HepG2 (cell line): ENCODE measurements around the gene HDDC3. TPM values are rescaled to one million over a fixed set of nuclear protein-coding genes. Genes with fewer than 3 reads are reported as not detected.
A peak's percentile ranks its signal among the peaks of the same experiment; 100 is the strongest.

Experiments
- ARID3A ChIP-seq: IDR thresholded peaks from 2 replicates; pipeline ENCODE4 v1.6.1; 2012; ENCODE audit warnings: low read depth, low read length, improper control_type of control experiment
- MEIS2 ChIP-seq: sonication (generic); formaldehyde crosslinking; IDR thresholded peaks from 2 replicates; pipeline ENCODE4 v1.9.0; 2021; ENCODE audit warnings: mild to moderate bottlenecking, missing genetic modification reagents
- NFE2 ChIP-seq: sonication (generic); formaldehyde crosslinking; IDR thresholded peaks from 2 replicates; pipeline ENCODE4 v1.4.0; 2020; ENCODE audit warnings: missing genetic modification reagents
- SKI ChIP-seq: fragments of 450-650 bp; IDR thresholded peaks from one replicate; pipeline ENCODE4 v1.6.1; 2018; ENCODE audit warnings: mild to moderate bottlenecking; ENCODE audit not compliant: partially characterized antibody
- THAP9 ChIP-seq: sonication (generic); formaldehyde crosslinking; IDR thresholded peaks from 2 replicates; pipeline ENCODE4; 2020; ENCODE audit warnings: missing genetic modification reagents, mild to moderate bottlenecking, borderline replicate concordance
- ZNF564 ChIP-seq: sonication (generic); formaldehyde crosslinking; IDR thresholded peaks from 2 replicates; pipeline ENCODE4 v1.8.1; 2023; ENCODE audit warnings: mild to moderate bottlenecking, missing genetic modification reagents
- polyA plus RNA-seq, 8 experiments: library from polyadenylated mRNA; depleted of rRNA in 3 of 8; stranded (reverse) in 7 of 8; unstranded in 1 of 8; fragments of >200 nt; fragmentation: Illumina TruSeq in 4 of 8; extraction: Trizol in 4 of 8; gene quantifications; 2 replicates each; pipeline versions ENCODE4 v1.2.1 to v1.2.3, GENCODE V29; 2011 to 2016; ENCODE audit warnings: low read depth in 4 of 8, missing spikeins in 1 of 8, mixed read lengths in 1 of 8; ENCODE audit not compliant: insufficient read depth in 1 of 8
- total RNA-seq, 5 experiments: library from RNA; depleted of rRNA; stranded (reverse); fragments of >200 nt; fragmentation: Illumina TruSeq; extraction: Trizol; gene quantifications; 2 replicates each; pipeline ENCODE4 v1.2.3, GENCODE V29; 2016; ENCODE audit warnings: low read depth in 1 of 5
- TF ChIP-seq, protein P1 (sequence below), 2 experiments: fragments of 450-650 bp in 1 of 2; sonication (generic) in 1 of 2; formaldehyde crosslinking in 1 of 2; IDR thresholded peaks; 2 replicates each; pipeline versions ENCODE4 v1.6.1 to v1.8.0; 2016 to 2022; ENCODE audit warnings: antibody characterized with exemption in 1 of 2, mild to moderate bottlenecking in 1 of 2, missing genetic modification reagents in 1 of 2
- TF ChIP-seq, protein P2 (sequence below): sonication (generic); formaldehyde crosslinking; IDR thresholded peaks from 2 replicates; pipeline ENCODE4 v1.8.0; 2022; ENCODE audit warnings: mild to moderate bottlenecking, missing genetic modification reagents, borderline replicate concordance
- TF ChIP-seq, protein P3 (sequence below): sonication (generic); formaldehyde crosslinking; IDR thresholded peaks from 2 replicates; pipeline ENCODE4 v1.8.0; 2022; ENCODE audit warnings: missing genetic modification reagents, mild to moderate bottlenecking, borderline replicate concordance

The HDDC3 gene
- total and polyA plus RNA-seq, 2 of the 13 experiments (the other 11 are each of a cell fraction or from before 2014, with no cell fraction given) = 18.7 to 28.3 TPM

GRCh38 chr15:90931828-90932659, at the start of gene HDDC3 (continued):
- TF ChIP-seq, protein P1, sequence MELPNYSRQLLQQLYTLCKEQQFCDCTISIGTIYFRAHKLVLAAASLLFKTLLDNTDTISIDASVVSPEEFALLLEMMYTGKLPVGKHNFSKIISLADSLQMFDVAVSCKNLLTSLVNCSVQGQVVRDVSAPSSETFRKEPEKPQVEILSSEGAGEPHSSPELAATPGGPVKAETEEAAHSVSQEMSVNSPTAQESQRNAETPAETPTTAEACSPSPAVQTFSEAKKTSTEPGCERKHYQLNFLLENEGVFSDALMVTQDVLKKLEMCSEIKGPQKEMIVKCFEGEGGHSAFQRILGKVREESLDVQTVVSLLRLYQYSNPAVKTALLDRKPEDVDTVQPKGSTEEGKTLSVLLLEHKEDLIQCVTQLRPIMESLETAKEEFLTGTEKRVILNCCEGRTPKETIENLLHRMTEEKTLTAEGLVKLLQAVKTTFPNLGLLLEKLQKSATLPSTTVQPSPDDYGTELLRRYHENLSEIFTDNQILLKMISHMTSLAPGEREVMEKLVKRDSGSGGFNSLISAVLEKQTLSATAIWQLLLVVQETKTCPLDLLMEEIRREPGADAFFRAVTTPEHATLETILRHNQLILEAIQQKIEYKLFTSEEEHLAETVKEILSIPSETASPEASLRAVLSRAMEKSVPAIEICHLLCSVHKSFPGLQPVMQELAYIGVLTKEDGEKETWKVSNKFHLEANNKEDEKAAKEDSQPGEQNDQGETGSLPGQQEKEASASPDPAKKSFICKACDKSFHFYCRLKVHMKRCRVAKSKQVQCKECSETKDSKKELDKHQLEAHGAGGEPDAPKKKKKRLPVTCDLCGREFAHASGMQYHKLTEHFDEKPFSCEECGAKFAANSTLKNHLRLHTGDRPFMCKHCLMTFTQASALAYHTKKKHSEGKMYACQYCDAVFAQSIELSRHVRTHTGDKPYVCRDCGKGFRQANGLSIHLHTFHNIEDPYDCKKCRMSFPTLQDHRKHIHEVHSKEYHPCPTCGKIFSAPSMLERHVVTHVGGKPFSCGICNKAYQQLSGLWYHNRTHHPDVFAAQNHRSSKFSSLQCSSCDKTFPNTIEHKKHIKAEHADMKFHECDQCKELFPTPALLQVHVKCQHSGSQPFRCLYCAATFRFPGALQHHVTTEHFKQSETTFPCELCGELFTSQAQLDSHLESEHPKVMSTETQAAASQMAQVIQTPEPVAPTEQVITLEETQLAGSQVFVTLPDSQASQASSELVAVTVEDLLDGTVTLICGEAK (IDR thresholded peaks at IDR 0.05) = no peak
- TF ChIP-seq, protein P1 (CRISPR knock-in tag; IDR thresholded peaks at IDR 0.05) = peak; percentile 80; the same call in 1 of the 2 replicates
- TF ChIP-seq, protein P2, sequence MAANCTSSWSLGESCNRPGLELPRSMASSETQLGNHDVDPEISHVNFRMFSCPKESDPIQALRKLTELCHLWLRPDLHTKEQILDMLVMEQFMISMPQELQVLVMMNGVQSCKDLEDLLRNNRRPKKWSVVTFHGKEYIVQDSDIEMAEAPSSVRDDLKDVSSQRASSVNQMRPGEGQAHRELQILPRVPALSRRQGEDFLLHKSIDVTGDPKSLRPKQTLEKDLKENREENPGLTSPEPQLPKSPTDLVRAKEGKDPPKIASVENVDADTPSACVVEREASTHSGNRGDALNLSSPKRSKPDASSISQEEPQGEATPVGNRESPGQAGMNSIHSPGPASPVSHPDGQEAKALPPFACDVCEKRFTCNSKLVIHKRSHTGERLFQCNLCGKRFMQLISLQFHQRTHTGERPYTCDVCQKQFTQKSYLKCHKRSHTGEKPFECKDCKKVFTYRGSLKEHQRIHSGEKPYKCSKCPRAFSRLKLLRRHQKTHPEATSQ = no peak
- peak; percentile 73; the same call in 1 of the 2 replicates for TF ChIP-seq THAP9 (CRISPR knock-in tag)
- peak; percentile 49; the same call in 1 of the 2 replicates for TF ChIP-seq MEIS2
- TF ChIP-seq ZNF564 (CRISPR knock-in tag) = no peak
- TF ChIP-seq, protein P3, sequence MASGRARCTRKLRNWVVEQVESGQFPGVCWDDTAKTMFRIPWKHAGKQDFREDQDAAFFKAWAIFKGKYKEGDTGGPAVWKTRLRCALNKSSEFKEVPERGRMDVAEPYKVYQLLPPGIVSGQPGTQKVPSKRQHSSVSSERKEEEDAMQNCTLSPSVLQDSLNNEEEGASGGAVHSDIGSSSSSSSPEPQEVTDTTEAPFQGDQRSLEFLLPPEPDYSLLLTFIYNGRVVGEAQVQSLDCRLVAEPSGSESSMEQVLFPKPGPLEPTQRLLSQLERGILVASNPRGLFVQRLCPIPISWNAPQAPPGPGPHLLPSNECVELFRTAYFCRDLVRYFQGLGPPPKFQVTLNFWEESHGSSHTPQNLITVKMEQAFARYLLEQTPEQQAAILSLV (CRISPR knock-in tag) = peak; percentile 85; the same call in 1 of the 2 replicates
- TF ChIP-seq SKI = peak; percentile 34
- TF ChIP-seq ARID3A = no peak
- TF ChIP-seq NFE2 (CRISPR knock-in tag) = no peak
